DND-41 (cell line): ENCODE results near the gene TSPAN14.

Experiments used
- ATAC-seq: fragments of 200-7000 bp; cut with Tn5 transposase; 3 replicates; pipeline ENCODE4 v1.9.1; 2021; ENCODE audit warnings: low read depth; ENCODE audit not compliant: insufficient read depth
- DNase-seq: peaks from one replicate; pipeline ENCODE4 v3.0.0-alpha.2; 2020
- H2AFZ ChIP-seq: 2 replicates; pipeline ENCODE4 v1.6.0; 2012; ENCODE audit warnings: low read depth, low read length
- H3K27ac ChIP-seq: 2 replicates; pipeline ENCODE4 v1.5.1; 2012; ENCODE audit warnings: low read length, inconsistent platforms
- H3K27me3 ChIP-seq: fragments of 200-600 bp; sonication (generic); 2 replicates; pipeline ENCODE4 v1.6.0; 2012; ENCODE audit warnings: low read length, mild to moderate bottlenecking, inconsistent platforms; ENCODE audit not compliant: insufficient read depth, poor library complexity
- H3K36me3 ChIP-seq: 2 replicates; pipeline ENCODE4 v1.5.1; 2012; ENCODE audit warnings: low read length, inconsistent platforms; ENCODE audit not compliant: insufficient read depth
- H3K4me1 ChIP-seq: 2 replicates; pipeline ENCODE4 v1.5.1; 2012; ENCODE audit warnings: mild to moderate bottlenecking, low read length; ENCODE audit not compliant: insufficient read depth
- H3K4me2 ChIP-seq: 2 replicates; pipeline ENCODE4 v1.6.0; 2012; ENCODE audit warnings: mild to moderate bottlenecking, moderate library complexity, low read length, inconsistent platforms; ENCODE audit not compliant: insufficient read depth
- H3K4me3 ChIP-seq, 2 experiments: fragments of 200-600 bp in 1 of 2; shearing (Covaris generic) in 1 of 2; 2 replicates each; pipeline ENCODE4 v1.5.1; 2012 to 2016; ENCODE audit warnings: inconsistent platforms in 2 of 2, low read length in 2 of 2, mild to moderate bottlenecking in 2 of 2, low read depth in 1 of 2, moderate library complexity in 1 of 2
- H3K79me2 ChIP-seq: 2 replicates; pipeline ENCODE4 v1.6.0; 2012; ENCODE audit warnings: low read length, inconsistent platforms; ENCODE audit not compliant: insufficient read depth
- H3K9ac ChIP-seq: 2 replicates; pipeline ENCODE4 v1.6.0; 2012; ENCODE audit warnings: low read depth, mild to moderate bottlenecking, inconsistent platforms, low read length, moderate library complexity
- H3K9me3 ChIP-seq: 2 replicates; pipeline ENCODE4 v1.5.1; 2012; ENCODE audit warnings: low read length, moderate library complexity, mild to moderate bottlenecking, inconsistent platforms; ENCODE audit not compliant: insufficient read depth, severe bottlenecking
- H4K20me1 ChIP-seq: 2 replicates; pipeline ENCODE4 v1.6.0; 2012; ENCODE audit warnings: low read length; ENCODE audit not compliant: insufficient read depth
- CTCF ChIP-seq: IDR thresholded peaks from 2 replicates; pipeline ENCODE4 v1.5.1; 2012; ENCODE audit warnings: borderline replicate concordance, low read length, moderate library complexity, mild to moderate bottlenecking; ENCODE audit not compliant: poor library complexity, severe bottlenecking; ENCODE audit errors: extremely low read depth
- EZH2 ChIP-seq: IDR thresholded peaks from 3 replicates; pipeline ENCODE4 v1.6.1; 2012; ENCODE audit warnings: borderline replicate concordance, low read depth, mild to moderate bottlenecking, moderate library complexity, low read length, inconsistent platforms; ENCODE audit not compliant: severe bottlenecking

The TSPAN14 gene

GRCh38 chr10:80517416-80518142 lies 63.5 kb downstream of the TSPAN14 start:
- no peak for TF ChIP-seq EZH2
- TF ChIP-seq CTCF: no peak
- no peaks in the 10 kb centered on the region for H3K79me2 ChIP-seq
- no peak overlapping the region for H3K4me3 ChIP-seq
- H3K9me3 ChIP-seq: no peaks in the 10 kb centered on the region
- no peak overlapping the region for H3K27ac ChIP-seq
- no peak overlapping the region for H2AFZ ChIP-seq
- H3K9ac ChIP-seq: no peak overlapping the region
- no peaks in the 10 kb centered on the region for H3K27me3 ChIP-seq
- H3K4me1 ChIP-seq: no peaks in the 10 kb centered on the region
- no peak for DNase-seq
- ATAC-seq: no peak
- peaks cover 31% of the 10 kb centered on the region for H3K36me3 ChIP-seq
- H4K20me1 ChIP-seq: no peaks in the 10 kb centered on the region; the same call in 1 of the 2 replicates
- no peak overlapping the region for H3K4me2 ChIP-seq

- TF ChIP-seq CTCF (no peak), EZH2 (no peak)
- ATAC-seq: no peak
- DNase-seq: no peak
- no peaks in the 10 kb centered on the region for H3K4me1 ChIP-seq
- H4K20me1 ChIP-seq: no peaks in the 10 kb centered on the region; the same call in 1 of the 2 replicates
- H3K9me3 ChIP-seq: no peaks in the 10 kb centered on the region
- no peaks in the 10 kb centered on the region for H3K79me2 ChIP-seq
- H3K27ac ChIP-seq: no peak overlapping the region
- no peak overlapping the region for H3K4me2 ChIP-seq
- H3K27me3 ChIP-seq: no peaks in the 10 kb centered on the region
- no peak overlapping the region for H2AFZ ChIP-seq
- H3K9ac ChIP-seq: no peak overlapping the region
- no peak overlapping the region for H3K4me3 ChIP-seq
- peaks cover 24% of the 10 kb centered on the region for H3K36me3 ChIP-seq
Measured at GRCh38 chr10:80518143-80518806, 64.2 kb downstream of the TSPAN14 start.

DNA sequence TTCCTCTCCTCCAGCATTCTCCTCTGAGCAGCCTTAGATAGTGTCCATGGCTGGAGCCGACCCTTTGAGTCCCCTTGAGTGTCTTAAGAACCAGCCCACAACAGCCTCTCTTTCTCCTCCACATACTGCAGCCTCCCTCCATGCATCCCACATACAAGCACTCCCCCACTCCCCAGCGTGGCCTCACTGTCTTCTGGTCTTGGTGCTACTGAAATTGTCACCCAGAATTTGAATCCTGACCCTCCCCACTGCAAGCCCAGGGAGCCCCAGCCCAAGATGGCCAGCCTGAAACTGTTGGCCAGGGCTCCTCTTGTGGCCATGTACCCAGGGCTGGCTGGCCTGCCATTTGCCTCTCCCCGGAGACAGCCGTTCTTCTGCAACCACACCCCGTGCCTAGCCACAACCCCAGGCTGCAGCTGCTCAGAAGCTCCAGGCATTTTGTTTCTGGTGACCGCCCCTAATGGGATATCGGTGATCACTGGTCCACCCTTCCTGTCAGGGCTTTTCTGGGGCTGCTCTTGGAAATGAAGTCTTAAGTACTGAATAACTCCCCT lies 64.8 kb downstream of the TSPAN14 start:
- Histone ChIP-seq H3K36me3 (peaks cover 20% of the 10 kb centered on the region), H3K9ac (no peak overlapping the region), H3K4me2 (no peak overlapping the region), H3K4me1 (no peaks in the 10 kb centered on the region), H4K20me1 (no peaks in the 10 kb centered on the region; the same call in 1 of the 2 replicates), H3K27me3 (no peaks in the 10 kb centered on the region), H3K27ac (no peak overlapping the region), H3K4me3 (no peak overlapping the region), H3K9me3 (no peaks in the 10 kb centered on the region), H3K79me2 (no peaks in the 10 kb centered on the region), H2AFZ (no peak overlapping the region)
- ATAC-seq (no peak), DNase-seq (no peak)
- no peak for TF ChIP-seq CTCF
